Adrenal gland (tissue), 12 donors: Measurements from ENCODE around the gene EHD3. TPM values are rescaled to one million over a fixed set of nuclear protein-coding genes. Genes with fewer than 3 reads are reported as not detected.
A peak's percentile ranks its signal among the peaks of the same experiment; 100 is the strongest.

Experiments
- DNase-seq, 7 donors: peaks; one replicate each; pipeline ENCODE4 v3.0.0-alpha.2; 2019 to 2020
- H3K27ac ChIP-seq, 5 donors: fragments of 200-600 bp; sonication (generic) in 4 of 5; 1 replicate in 3 of 5; 2 replicates in 2 of 5; pipeline versions ENCODE4 v1.5.1 to v1.8.0; 2016 to 2020; ENCODE audit warnings: mild to moderate bottlenecking in 1 of 5
- H3K27me3 ChIP-seq: fragments of 200-600 bp; 2 replicates; pipeline ENCODE4 v1.8.0; 2021
- H3K36me3 ChIP-seq, 2 donors: fragments of 200-600 bp; replicated peaks in 1 of 2; 1 replicate in 1 of 2; 2 replicates in 1 of 2; pipeline versions ENCODE4 v1.5.1 to v1.8.0; 2018 to 2022
- H3K4me1 ChIP-seq, 2 donors: fragments of 200-600 bp; replicated peaks in 1 of 2; 1 replicate in 1 of 2; 2 replicates in 1 of 2; pipeline versions ENCODE4 v1.5.1 to v1.8.0; 2018 to 2021
- H3K4me3 ChIP-seq, 4 donors: fragments of 200-600 bp; sonication (generic) in 3 of 4; one replicate each; pipeline ENCODE4 v1.5.1; 2016 to 2018
- H3K9me3 ChIP-seq, 3 donors: fragments of 200-600 bp; sonication (generic) in 1 of 3; replicated peaks in 1 of 3; 1 replicate in 2 of 3; 2 replicates in 1 of 3; pipeline versions ENCODE4 v1.5.1 to v1.8.0; 2016 to 2021
- POLR2A ChIP-seq, 2 donors: fragments of 450-650 bp; IDR thresholded peaks; one replicate each; pipeline ENCODE4 v1.6.1; 2017; ENCODE audit warnings: antibody characterized with exemption in 2 of 2, mild to moderate bottlenecking in 2 of 2, moderate library complexity in 1 of 2
- WGBS, 4 donors: extraction: QIAGEN DNeasy Blood & Tissue Kit in 2 of 4; methylation state at CpG; one replicate each; pipeline versions ENCODE4 v1.1.5 to v1.1.7; 2013 to 2017; 5-methylcytosine and 5-hydroxymethylcytosine counted together
- intact Hi-C, 2 donors: fragments of 100-400 bp; cut with DNase I; formaldehyde crosslinking; loops; one replicate each; pipeline versions ENCODE4 v1.14.1 to v1.15.0; 2022 to 2023
- polyA plus RNA-seq, 3 donors: library from polyadenylated mRNA; stranded (reverse); fragments of 200-250 nt in 2 of 3; fragments of 350-450 nt in 1 of 3; fragmentation: Illumina TruSeq in 1 of 3; extraction: RNeasy Lipid Tissue Mini Kit (QIAGEN cat#74804) in 1 of 3; gene quantifications; one replicate each; pipeline ENCODE4 v1.2.3, GENCODE V29; 2013 to 2014
- total RNA-seq, 9 donors: library from RNA; depleted of rRNA in 4 of 9; stranded (reverse); fragments of >200 nt in 4 of 9; fragments of 120-200 nt in 1 of 9; fragmentation: NEBNext Ultra II Directional in 1 of 9; extraction: Animal tissue kit (Norgen Biotek cat#: 25700) in 1 of 9; gene quantifications; one replicate each; pipeline versions ENCODE4 v1.1.0 to v1.2.4, GENCODE V29; 2013 to 2023
- TF ChIP-seq, protein P1 (sequence below), 6 experiments: fragments of 450-650 bp in 4 of 6; fragments of 200-600 bp in 2 of 6; sonication (generic) in 1 of 6; IDR thresholded peaks; 1 replicate in 5 of 6; 2 replicates in 1 of 6; pipeline versions ENCODE4 v1.5.1 to v1.8.0; 2016 to 2021; ENCODE audit warnings: antibody characterized with exemption in 6 of 6, mild to moderate bottlenecking in 2 of 6, moderate library complexity in 1 of 6
- donor health status: healthy with polysubstance abuse.
- donor health status: Bipolar disorder and iron deficiency.
- donor health status: DM: yes; HTN: yes; CAD: no.
- donor health status: DM: no; HTN: no; CAD: no.
- donor health status: DM: no; HTN: no; CAD: no.
- donor health status: DM: yes; HTN: yes; CAD: no.

Gene EHD3
- total and polyA plus RNA-seq, 12 donors: 4.6 to 51.9 (median 22.3) TPM

DNA sequence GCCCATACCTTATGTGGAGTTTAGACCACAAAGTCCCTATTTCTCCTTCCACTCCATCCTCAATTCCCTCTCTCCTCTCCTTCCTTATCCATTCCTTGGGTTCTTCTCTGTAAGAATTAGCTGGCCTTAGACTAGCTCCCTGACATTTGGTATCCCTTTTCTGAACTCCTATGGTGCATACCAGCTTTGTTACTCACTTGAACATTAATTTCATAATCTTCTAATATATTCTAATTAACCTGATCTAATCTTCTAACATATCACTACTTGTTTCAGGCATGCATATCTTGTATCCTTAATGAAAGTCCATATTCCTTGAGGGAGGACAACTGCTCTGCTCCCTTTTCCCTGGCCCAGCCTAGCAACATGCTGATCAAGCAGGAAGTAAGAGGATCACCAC, 66.4 kb downstream of the EHD3 start:
- TF ChIP-seq, protein P1, sequence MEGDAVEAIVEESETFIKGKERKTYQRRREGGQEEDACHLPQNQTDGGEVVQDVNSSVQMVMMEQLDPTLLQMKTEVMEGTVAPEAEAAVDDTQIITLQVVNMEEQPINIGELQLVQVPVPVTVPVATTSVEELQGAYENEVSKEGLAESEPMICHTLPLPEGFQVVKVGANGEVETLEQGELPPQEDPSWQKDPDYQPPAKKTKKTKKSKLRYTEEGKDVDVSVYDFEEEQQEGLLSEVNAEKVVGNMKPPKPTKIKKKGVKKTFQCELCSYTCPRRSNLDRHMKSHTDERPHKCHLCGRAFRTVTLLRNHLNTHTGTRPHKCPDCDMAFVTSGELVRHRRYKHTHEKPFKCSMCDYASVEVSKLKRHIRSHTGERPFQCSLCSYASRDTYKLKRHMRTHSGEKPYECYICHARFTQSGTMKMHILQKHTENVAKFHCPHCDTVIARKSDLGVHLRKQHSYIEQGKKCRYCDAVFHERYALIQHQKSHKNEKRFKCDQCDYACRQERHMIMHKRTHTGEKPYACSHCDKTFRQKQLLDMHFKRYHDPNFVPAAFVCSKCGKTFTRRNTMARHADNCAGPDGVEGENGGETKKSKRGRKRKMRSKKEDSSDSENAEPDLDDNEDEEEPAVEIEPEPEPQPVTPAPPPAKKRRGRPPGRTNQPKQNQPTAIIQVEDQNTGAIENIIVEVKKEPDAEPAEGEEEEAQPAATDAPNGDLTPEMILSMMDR (IDR thresholded peaks at IDR 0.05): no peak
- no peak for TF ChIP-seq POLR2A (IDR thresholded peaks at IDR 0.05)

DNA sequence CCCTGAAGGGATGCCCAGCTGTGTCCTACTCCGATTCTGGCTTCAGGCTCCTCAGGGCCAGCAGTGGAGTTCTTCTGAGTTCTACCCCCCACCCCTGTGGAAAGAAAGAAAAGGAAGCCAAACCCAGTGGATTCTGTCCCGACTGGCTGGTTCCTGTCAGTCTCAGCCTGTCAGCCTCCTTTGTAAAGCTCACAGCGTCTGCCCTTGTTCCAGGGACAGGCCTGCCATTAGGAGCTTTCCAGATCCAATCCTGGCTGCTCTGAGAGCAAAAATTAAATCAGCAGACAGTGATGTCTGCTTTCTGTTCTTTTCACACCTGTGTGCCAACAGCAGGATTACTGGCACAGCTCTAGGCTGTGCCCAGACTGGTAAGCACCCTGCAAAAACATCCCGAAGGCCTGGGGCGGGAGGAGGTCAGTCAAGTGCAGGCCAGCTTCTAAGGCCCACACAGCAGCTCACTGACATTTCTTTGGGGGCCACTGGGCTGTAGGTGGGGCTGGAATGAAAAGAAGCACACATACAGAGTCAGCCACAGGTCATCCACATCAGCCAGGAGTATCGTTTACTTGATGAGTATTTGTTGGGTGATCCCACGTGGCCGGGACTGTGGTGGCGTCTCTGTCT, 69.1 kb downstream of the EHD3 start:
- H3K27ac ChIP-seq: peak overlapping the region in 1 of 5 donors; percentile 26

More for the DNA sequence above, 66.4 kb downstream of the EHD3 start:
- Histone ChIP-seq H3K27me3 (no peaks in the 10 kb centered on the region), H3K27ac (no peak overlapping the region), H3K4me1 (peaks cover 0 to 13% of the 10 kb centered on the region in 2 donors), H3K9me3 (no peaks in the 10 kb centered on the region), H3K4me3 (no peak overlapping the region), H3K36me3 (no peaks in the 10 kb centered on the region)
- intact Hi-C loops: no loop called here
- DNase-seq: no peak

DNA sequence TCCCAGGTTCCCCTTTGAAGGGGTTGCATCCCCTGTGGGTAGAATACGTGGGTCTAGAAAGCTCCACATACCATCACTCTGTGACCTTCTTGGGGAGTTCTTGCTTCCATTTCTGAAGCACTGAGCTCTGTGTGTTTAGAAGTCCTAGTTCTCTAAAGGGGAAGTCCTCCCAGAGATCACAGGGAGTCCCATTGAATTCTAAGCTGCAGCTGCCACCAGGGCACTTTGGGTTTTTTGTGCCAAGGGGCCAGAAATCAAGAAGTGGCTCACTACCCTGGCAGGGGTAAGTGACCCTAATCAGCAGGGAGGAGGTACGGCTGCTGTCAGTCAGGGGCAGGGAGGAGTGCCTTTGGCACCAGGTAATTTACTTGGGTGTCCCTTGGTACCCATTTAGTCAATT, 70.9 kb downstream of the EHD3 start:
- 55 to 86% (median 67%) methylated on average over 1 to 2 of the region's 2 CpGs for WGBS, 4 donors
- Histone ChIP-seq H3K36me3 (no peaks in the 10 kb centered on the region), H3K4me3 (no peak overlapping the region), H3K9me3 (no peaks in the 10 kb centered on the region), H3K27me3 (no peaks in the 10 kb centered on the region), H3K27ac (no peak overlapping the region), H3K4me1 (no peaks in the 10 kb centered on the region)
- no peak for DNase-seq
- intact Hi-C loops: no loop called here
- no peak for TF ChIP-seq POLR2A (IDR thresholded peaks at IDR 0.05)
- TF ChIP-seq, protein P1 (IDR thresholded peaks at IDR 0.05): no peak

More for the DNA sequence above, 69.1 kb downstream of the EHD3 start:
- no peaks in the 10 kb centered on the region for H3K27me3 ChIP-seq
- TF ChIP-seq, protein P1 (IDR thresholded peaks at IDR 0.05): no peak
- no peak for TF ChIP-seq POLR2A (IDR thresholded peaks at IDR 0.05)
- intact Hi-C loops: no loop called here
- no peak overlapping the region for H3K4me3 ChIP-seq
- H3K9me3 ChIP-seq: no peaks in the 10 kb centered on the region
- peak in 2 of 7 donors; percentile 16 to 78 for DNase-seq
- H3K36me3 ChIP-seq: no peaks in the 10 kb centered on the region
- 69 to 85% (median 81%) methylated on average over 7 to 9 of the region's 9 CpGs for WGBS, 4 donors
- no peaks in the 10 kb centered on the region for H3K4me1 ChIP-seq

DNA sequence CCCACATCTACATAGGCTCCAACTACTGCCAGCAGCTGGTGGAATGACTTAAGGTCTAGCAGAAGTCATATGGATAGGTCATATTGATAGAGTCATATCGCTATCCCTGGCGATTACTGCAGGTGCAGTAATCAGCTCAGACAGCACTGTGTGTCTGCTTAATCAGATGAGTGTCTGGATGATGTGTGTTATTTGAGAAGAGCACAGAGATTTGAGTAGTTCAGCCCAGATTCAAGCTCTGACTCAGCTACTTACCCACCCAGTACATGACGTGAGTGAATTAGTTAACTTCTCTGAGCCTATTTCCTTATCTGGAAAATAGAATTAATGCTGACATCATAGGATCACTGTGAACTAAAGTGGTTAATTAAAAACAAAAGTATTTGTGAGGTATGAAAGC, 78.9 kb downstream of the EHD3 start:
- intact Hi-C loops: loop anchor here in 1 of 2 donors (10.0 kb wide), 1 partner anchor 68 kb away; no protein-coding TSS in a partner anchor
- Histone ChIP-seq H3K36me3 (no peaks in the 10 kb centered on the region), H3K4me3 (no peak overlapping the region), H3K27ac (no peak overlapping the region), H3K9me3 (no peaks in the 10 kb centered on the region), H3K27me3 (no peaks in the 10 kb centered on the region), H3K4me1 (no peaks in the 10 kb centered on the region)
- WGBS, 4 donors: 72 to 90% (median 85%) methylated on average over 3 of the region's 3 CpGs
- DNase-seq: no peak
- TF ChIP-seq, protein P1 (IDR thresholded peaks at IDR 0.05): no peak
- TF ChIP-seq POLR2A (IDR thresholded peaks at IDR 0.05): no peak
